Measurements from ENCODE around the gene NTM.

- TF ChIP-seq, protein P1, sequence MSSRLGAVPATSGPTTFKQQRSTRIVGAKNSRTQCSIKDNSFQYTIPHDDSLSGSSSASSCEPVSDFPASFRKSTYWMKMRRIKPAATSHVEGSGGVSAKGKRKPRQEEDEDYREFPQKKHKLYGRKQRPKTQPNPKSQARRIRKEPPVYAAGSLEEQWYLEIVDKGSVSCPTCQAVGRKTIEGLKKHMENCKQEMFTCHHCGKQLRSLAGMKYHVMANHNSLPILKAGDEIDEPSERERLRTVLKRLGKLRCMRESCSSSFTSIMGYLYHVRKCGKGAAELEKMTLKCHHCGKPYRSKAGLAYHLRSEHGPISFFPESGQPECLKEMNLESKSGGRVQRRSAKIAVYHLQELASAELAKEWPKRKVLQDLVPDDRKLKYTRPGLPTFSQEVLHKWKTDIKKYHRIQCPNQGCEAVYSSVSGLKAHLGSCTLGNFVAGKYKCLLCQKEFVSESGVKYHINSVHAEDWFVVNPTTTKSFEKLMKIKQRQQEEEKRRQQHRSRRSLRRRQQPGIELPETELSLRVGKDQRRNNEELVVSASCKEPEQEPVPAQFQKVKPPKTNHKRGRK (CRISPR knock-in tag; IDR thresholded peaks at IDR 0.05; ENCODE audit: borderline replicate concordance): no peak
- TF ChIP-seq, protein P2, sequence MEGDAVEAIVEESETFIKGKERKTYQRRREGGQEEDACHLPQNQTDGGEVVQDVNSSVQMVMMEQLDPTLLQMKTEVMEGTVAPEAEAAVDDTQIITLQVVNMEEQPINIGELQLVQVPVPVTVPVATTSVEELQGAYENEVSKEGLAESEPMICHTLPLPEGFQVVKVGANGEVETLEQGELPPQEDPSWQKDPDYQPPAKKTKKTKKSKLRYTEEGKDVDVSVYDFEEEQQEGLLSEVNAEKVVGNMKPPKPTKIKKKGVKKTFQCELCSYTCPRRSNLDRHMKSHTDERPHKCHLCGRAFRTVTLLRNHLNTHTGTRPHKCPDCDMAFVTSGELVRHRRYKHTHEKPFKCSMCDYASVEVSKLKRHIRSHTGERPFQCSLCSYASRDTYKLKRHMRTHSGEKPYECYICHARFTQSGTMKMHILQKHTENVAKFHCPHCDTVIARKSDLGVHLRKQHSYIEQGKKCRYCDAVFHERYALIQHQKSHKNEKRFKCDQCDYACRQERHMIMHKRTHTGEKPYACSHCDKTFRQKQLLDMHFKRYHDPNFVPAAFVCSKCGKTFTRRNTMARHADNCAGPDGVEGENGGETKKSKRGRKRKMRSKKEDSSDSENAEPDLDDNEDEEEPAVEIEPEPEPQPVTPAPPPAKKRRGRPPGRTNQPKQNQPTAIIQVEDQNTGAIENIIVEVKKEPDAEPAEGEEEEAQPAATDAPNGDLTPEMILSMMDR (IDR thresholded peaks at IDR 0.05): no peak
- TF ChIP-seq, protein P3, sequence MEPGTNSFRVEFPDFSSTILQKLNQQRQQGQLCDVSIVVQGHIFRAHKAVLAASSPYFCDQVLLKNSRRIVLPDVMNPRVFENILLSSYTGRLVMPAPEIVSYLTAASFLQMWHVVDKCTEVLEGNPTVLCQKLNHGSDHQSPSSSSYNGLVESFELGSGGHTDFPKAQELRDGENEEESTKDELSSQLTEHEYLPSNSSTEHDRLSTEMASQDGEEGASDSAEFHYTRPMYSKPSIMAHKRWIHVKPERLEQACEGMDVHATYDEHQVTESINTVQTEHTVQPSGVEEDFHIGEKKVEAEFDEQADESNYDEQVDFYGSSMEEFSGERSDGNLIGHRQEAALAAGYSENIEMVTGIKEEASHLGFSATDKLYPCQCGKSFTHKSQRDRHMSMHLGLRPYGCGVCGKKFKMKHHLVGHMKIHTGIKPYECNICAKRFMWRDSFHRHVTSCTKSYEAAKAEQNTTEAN (CRISPR knock-in tag; IDR thresholded peaks at IDR 0.05): no peak
- no peak for TF ChIP-seq ZNF263 (CRISPR knock-in tag; IDR thresholded peaks at IDR 0.05; ENCODE audit: low read depth)
- no peak for TF ChIP-seq OVOL2 (CRISPR knock-in tag; IDR thresholded peaks at IDR 0.05; ENCODE audit: borderline replicate concordance)
- TF ChIP-seq ZBTB21 (CRISPR knock-in tag; IDR thresholded peaks at IDR 0.05; ENCODE audit: borderline replicate concordance): no peak
- TF ChIP-seq CREB1 (CRISPR knock-in tag; IDR thresholded peaks at IDR 0.05): no peak
- TF ChIP-seq MAX (CRISPR knock-in tag; IDR thresholded peaks at IDR 0.05): no peak
- TF ChIP-seq, protein P4, sequence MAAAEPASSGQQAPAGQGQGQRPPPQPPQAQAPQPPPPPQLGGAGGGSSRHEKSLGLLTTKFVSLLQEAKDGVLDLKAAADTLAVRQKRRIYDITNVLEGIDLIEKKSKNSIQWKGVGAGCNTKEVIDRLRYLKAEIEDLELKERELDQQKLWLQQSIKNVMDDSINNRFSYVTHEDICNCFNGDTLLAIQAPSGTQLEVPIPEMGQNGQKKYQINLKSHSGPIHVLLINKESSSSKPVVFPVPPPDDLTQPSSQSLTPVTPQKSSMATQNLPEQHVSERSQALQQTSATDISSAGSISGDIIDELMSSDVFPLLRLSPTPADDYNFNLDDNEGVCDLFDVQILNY (CRISPR knock-in tag; IDR thresholded peaks at IDR 0.05): no peak
- TF ChIP-seq ZNF232 (CRISPR knock-in tag; IDR thresholded peaks at IDR 0.05): no peak
These were observed 311.5 kb downstream of the NTM start for GRCh38 chr11:131681920-131682319.
